Epithelial cell of prostate (primary cell): ENCODE measurements around the gene POLL.
"Not testable (repeated sequence)": the region's sequence is repeated elsewhere in the genome, so short reads cannot be mapped to it uniquely, and the experiment has no call there.

Experiments used
- DNase-seq: peaks from one replicate; pipeline ENCODE4 v3.0.0-alpha.2; 2011; ENCODE audit warnings: low read depth, low spot score
- H3K27ac ChIP-seq: fragments of 450-650 bp; 2 replicates; pipeline ENCODE4 v1.5.1; 2017; ENCODE audit warnings: mild to moderate bottlenecking

POLL gene

DNA sequence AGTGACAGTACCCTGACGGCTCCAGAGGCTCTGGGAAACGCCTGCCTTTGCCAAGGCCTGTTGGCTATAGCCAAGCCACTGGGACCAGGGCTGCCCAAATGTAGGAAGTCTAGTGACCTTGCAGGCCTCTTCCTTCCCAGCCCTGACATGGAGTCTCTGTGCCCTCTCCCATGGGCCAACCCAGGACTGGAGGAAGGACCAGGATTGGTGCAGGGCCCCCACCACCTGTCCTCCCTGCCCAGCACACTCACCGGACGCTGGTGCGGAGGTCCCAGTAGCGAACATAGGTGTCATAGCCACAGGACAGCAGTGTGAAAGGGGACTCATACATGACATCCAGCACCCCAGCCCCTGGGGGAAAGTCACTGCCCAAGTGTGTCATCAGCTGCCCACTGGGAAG, 24.0 kb upstream of the POLL start:
- DNase-seq, result no peak
- H3K27ac ChIP-seq, result no peak overlapping the region

DNA sequence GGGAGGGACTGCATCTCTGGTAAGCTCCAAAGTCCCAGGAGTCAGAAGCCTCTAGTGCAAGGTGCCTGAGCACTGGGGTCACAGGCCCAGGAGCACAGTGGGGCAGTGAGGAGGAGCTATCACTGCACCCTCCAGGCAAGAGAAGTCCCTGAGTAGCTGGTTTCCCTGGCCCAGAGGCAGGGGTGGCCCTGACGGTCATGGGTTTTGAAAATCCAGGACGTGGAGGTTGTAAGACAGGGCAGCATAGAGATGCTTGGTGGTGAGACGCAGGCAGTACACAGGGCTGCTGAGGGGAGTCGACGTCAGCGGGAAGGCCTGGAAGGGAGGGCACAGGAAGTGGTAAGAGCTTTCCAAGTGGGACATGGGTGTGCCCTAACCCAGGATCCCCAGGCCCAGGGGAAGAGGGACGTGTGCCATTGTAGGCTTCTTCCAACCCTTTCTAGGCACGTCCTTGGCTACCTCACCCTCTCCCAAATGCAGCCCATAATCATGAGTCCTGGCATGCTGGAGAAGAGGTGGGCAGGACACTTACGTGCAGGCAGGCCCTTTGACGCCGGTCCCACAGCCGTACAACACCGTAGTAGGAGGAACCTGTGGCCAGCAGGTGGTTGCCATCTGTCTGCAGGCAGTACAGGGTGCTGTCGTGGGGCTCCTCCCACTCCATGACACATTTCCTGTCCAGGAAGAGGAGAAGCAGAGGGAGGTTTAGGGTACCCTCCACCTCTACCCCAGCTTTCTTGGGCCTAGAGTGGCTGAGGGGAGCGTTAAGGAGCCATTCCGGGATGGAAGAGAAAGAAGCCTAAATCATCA, 23.2 kb upstream of the POLL start:
- no peak for DNase-seq
- H3K27ac ChIP-seq, result no peak overlapping the region

DNA sequence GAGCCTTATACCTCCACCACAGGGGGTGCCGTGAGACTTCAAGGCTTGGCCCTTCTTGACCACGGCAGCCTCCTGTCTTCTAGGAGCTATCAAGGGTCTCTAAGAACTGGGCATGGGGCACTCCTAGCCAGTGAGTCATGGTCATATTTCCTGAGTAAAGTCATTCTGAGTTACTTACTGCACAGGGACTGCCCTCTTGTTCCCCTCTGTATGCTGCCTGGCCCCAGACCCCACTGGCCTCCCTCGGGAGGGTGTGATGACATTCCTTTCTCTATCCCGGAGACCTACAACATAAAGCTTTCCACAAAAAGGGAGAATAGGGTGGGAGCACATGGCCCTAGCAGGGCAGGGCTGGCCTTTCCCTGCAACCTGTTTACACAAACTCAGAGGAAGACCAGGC, 21.4 kb upstream of the POLL start:
- H3K27ac ChIP-seq, result no peak overlapping the region
- DNase-seq, result no peak

DNA sequence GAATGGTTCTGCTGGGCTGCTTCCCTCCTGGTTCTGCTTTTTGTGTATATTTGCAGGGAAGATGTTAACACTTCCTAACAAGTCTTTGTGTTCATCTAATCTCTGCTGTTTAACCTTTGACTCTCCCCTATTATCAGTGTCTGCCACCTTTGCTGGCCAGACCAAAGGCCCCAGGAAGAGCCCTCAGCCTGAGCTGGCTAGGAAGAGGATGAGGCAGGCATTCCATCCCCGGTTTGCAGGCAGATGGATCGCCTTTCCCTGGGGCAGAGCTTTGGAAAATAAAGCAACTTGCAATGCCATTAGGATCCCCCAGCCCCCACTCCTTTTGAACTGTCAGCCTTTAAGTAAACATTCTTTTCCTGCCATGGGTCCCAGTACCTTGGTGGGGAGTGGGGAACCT, 19.1 kb upstream of the POLL start:
- DNase-seq, result no peak
- no peak overlapping the region for H3K27ac ChIP-seq

DNA sequence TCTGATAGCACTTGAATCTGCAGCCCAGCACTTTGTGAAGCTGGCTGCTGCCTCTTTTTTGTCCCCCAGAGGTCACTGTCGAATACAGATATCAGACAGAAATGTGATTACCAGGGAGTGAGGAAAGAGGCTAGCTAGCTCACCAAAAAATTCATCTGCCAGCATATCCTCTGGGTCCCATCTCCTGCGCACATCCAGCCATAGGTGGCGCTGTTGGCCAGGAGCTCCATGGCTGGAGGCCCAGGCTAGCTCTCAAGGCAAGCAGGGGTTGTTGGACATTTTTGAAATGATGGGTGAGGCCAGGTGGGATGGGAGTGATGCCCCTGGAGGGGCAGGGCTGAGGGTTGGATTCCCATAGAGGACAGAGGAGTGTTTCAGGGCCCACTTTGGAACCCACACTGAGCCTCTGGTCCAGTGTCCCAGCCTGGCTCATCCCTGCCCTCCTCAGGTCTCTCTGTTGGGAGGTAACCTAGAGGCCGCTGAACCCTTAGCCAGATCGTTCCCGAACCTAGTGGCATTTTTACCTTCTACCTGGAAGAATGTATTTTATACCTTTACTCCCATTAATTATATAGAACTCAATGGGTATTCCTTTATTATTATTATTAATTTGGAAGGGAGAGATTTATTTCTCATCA, 14.8 kb upstream of the POLL start:
- no peak for DNase-seq
- H3K27ac ChIP-seq, result no peak overlapping the region

DNA sequence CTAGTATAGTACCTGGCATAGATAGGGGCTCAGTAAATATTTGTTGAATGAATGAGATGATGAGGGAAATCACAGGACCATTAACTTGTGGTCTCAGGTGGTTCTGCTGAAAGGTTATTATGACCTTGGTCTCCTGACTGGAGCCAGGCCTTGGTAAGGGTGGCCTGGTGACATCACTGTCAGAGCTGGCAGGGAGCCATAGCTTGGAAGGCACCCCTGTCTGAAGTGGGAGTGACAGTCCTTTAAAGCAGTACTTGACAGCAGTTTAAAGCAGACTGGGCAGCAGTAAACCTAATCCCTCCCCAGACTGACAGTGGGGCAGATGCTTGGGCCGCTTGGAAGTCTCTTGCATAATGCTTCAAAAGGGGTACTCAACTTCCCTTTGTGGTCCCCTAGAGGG, 13.5 kb upstream of the POLL start:
- H3K27ac ChIP-seq, result no peak overlapping the region
- DNase-seq, result no peak

DNA sequence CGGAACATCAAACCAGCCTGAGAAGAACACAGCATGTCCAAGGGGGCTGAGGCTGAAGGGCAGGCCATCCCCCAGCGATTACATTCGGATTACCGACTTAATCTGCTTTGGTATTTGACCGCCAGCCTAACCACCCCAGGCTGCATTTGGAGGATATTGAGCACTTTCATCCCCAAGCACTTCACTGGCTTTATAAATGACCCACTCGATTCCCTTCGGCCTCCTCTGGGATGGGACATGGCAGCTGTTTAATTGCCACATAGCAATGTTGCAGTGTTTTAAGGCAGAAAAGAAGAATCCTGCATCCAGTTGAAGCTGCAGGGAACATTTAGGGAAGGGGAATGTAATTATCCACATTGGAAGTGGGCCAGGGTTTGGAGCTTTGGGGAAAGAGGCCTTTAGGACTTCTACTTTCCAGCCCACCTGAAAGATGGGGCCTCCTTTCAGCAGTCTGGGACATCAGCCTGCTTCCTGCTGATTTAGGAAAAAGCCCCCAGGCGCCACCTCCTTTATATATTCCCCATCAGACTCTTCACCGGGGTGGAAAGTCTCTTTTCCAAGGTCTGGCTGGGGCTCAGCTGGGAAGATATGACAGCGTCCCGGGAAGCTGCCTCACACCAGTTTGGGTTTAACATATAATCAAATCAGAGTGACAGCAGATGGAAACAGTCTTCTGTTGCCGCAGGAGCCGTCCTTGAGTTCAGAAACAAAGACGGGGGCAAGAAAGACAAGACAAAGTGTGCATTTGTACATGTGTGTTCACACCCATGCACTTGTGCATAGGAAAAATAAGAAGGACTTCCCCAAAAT, 9.2 kb upstream of the POLL start:
- no peak overlapping the region for H3K27ac ChIP-seq
- DNase-seq, result no peak

DNA sequence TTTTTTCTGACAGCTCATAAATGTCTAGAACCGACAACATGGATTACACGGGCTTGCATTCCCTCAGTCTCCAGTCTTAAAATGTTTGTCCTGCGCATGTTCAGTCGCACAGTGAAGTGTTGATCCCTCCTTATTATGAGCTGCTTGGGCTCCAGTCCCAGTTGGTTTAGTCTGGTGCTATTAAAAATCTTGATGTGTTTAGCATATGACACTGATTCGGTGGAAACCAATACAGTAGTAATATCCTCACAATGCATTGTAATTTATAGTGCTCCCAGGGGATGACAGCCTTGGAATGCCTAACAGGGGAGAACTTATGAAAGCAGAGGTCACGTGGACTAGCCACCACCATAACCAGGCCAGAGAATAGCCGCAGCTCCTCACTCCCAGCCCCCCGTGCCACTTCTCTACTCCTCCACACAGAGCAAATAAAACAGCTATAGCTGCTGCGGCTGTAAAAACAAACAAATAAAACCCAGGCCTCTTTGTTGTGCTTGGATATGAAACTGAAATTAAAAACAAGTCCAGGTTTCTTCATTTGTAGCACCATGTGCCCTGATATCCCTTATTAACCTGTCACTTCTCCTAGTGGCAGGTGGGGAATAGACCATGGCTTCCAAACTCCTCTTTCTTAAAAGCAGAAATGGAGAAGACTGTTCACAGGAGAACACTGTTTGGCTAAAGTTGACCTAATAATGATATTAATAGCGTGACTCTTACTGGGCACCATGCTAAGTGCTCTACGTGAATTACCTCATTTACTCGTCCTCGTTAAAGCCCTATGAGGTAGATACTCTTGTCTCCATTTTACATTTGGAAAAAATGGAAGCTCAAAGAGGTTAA, 7.8 kb upstream of the POLL start:
- no peak for DNase-seq

DNA sequence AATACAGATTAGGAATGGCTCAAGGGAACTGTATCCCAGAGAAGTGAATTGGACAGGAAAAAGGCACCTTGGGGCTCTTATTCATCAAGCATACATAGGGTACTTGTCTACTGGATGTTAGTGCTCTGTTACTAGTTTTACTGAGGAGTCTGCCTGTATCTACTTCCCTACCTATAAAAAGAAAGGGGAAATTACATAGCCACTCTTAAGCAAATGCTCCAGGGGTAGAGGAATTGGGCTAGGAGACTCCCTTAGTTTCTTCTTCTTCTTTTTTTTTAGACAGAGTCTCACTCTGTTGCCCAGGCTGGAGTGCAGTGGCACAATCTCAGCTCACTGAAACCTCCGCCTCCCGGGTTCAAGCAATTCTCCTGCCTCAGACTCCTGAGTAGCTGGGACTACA, 5.3 kb upstream of the POLL start:
- DNase-seq, H3K27ac ChIP-seq: not testable (repeated sequence)

More for the DNA sequence above, 7.8 kb upstream of the POLL start:
- no peak overlapping the region for H3K27ac ChIP-seq

DNA sequence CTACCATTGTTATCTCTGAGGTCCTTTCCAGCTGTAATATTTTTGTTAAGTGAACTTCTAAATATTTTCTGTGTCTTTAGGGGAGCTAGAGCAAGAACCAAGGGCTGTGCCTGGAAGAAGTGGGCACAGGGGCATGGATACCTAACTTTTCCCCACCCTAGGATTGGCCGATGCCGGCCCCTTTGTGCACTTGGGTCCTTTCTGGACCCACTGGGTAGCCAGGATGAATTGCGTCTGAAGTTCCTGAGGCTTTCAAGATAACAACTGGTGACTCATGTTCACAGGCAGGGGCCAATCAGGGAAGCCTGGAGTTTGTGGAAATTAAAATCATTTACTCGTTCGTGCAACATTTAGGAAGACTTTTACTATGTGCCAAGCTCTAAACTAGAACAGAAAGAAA, 822 bp upstream of the POLL start:
- DNase-seq, result no peak
- no peak overlapping the region for H3K27ac ChIP-seq

DNA sequence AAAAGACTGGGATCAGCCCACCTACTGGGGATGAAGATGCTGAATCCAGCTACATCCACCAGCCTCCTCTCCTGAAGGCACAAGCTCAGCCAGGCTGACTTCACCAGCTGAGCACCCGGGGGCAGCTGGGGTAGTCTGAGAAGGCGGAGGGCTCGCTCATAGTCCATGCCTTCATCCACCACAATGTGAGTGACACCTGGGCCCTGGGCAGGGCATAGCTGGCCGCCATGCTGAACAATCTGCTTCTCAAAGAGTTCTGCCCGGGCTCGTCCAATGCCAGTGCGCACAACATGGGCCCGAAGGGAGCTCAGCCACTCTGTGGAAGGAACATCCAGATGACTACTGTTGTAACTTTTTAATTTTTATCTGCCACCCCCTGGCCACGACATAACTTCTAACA, 2.2 kb downstream of the POLL start:
- no peak overlapping the region for H3K27ac ChIP-seq
- no peak for DNase-seq

DNA sequence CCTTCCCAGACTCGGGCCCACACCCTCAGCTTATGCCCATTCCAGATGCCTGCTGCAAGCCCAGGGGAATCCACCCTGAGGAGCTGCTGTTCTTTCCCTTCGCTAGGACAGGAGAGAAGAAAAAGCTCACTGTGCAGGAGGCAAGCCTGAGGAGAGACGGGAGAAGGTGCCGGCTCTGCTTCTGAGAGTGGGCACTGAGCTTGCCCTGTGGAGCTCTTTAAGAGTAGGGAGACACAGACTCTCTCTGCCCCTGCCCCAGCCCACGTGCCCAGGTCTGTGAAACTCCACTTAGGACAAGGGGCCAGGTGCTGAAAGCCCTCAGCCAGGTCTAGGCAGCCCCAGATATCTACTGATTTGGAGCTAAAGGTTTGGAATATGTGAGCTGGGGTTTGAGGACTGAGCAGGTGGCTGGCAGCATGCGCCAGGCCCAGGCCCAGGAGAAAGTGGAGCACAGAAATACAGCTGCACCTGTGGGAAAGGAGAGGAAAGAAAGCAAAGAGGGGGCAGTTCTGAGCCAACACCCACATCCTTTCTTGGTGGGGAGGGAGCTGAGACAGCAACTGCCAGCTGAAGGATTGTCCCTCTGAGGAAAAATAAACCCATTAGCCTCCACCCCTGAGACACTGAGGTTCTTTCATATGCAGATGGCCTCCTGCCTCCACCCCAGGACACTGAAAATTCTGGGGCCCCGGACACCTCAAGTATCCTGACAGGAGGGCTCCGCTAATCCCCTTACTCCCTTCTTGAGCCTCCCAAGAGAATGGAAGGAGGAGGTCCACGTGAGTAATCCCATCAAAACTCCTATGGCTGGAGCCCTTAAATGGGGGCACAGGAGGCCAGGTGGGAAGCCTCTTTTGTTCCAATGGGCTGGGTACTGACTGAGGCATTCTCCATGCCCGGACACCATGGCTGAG, 7.3 kb downstream of the POLL start:
- no peak overlapping the region for H3K27ac ChIP-seq
- no peak for DNase-seq

DNA sequence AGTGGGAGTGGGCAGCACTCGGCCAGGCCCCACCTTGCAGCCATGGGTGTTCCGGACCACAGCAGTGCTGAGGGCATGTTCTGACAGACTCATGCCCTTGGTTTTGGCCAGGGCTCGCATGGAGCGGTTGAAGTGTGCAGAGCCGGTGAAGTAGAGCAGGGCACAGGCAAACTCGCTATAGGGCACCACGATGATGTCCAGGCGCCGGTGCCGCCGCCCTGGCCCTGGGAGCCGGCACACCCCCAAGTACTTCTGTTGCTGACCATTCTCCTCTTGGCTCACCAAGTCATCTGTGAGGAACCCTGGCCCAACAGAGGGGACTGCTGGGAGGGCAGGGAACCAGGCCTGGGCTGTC, 8.6 kb downstream of the POLL start:
- no peak for DNase-seq
- H3K27ac ChIP-seq, result no peak overlapping the region

DNA sequence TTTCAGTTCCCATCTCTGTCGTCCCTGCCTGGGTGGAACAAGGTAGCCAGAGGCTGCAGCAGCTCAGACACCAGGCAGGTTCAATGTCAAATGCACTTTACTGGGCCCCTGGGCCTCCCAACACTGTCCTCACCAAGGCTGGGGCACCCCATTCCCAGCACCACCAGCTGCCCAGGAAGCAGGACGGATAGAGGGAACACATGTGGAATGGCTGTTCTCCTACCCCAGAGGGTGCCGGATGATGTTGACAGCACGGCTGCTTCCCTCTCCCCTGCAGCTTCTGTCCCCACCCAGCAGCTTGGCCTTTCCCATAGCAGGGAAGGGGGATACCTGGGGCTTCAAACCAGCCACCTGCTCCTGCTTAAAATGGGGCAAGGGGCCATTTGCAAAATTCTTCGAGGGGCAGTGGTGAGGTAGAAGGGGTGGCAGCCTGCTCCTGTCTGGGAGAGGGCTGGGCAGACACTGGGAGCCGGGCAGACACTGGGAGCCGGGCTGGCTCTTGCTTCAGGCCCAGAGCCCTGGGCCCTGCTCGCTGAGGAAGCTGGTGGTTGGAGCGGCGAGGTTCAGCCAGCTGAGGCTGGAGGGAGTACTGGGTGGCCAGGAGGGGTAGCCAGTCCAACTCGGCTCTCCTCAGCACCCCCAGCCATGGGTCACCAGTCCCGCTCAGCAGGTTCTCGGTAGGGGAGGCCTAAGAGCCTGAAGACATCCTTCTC, 9.1 kb downstream of the POLL start:
- no peak for DNase-seq
- H3K27ac ChIP-seq, result no peak overlapping the region

DNA sequence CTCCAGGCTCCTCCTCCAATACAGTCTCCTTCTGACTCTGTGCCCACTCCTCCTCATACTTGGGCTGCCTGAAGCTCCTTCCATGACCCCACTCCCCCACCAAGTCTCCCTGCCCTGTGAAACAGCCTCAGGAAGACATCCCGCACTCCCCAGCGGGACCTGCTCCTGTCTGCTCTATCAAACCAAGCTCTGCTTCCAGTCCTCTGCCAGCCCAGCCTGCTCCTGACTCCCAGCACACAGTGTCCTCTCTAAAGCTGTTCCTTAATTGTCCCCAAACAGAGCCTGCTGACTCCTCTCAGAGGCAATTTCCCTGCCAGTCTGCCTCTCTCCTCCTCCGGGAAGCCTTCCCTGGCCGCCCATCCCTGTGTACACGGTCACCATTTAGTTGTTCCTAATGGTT, 9.9 kb downstream of the POLL start:
- DNase-seq, result no peak
- no peak overlapping the region for H3K27ac ChIP-seq

DNA sequence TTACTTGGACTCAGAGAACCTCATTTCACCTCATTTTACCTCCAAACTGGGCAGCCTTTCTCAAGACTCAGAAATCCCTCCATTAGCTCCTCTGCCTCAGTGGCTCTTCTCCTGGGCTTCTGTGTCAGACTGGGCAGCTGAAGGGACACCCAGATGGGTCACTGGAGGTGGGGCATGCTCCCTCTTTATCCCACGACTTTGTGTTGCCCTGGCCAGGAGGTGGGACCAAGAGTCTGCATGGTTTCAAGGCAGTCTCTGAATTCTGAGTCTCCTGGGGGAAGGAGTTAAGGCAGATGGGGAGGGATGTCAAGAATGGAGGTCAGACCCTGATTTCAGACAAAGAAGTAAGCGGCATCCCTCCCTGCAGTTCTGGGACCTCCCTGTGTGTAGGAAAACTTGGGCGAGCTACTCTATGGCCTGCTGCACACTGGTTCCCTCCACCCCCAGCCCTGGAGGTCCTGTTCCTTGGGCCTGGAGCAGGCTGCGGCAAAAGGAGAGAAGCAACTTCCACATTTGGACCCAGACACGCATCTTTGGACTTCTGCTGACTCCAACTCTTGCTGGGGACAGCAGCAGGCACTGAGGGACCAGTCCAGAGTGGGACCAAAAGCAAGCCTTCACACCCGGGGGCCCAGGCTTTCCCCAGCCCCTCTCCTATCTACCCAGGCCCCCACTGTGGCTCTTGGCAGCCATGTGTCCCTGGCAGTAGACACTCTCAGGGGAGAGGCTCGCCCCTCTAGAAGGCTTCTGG, 10.8 kb downstream of the POLL start:
- no peak overlapping the region for H3K27ac ChIP-seq
- DNase-seq, result no peak

DNA sequence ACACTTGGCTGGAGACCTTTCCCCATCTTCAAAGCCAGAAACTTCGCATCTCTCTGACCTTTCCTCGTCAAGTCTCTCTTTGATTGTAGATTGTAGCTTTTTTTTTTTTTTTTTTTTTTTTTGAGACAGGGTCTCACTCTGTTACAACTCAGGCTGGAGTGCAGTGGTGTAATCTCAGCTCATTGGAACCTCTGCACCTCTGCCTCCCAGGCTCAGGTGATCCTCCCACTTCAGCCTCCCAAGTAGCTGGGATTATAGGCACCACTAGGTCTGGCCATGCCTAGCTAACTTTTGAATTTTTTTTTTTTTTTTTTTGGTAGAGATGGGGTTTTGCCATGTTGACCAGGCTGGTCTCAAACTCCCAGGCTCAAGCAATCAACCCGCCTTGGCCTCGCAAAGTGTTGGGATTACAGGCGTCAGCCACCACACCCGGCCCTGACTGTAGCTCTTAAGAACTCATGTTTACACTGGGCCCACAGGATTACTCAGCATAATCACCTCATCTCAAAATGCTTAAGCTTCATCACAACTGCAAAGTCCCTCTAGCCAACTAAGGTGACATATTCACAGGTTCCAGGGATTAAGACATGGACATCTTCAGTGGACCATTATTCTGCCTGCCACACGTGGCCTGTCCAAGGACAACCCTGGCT, 11.7 kb downstream of the POLL start:
- DNase-seq, result peak; percentile 41

More for the DNA sequence above, 11.7 kb downstream of the POLL start:
- no peak overlapping the region for H3K27ac ChIP-seq
